Fibroblast of skin of left quadriceps (primary cell): ENCODE results near the gene MBD3L3.
"Not testable (repeated sequence)": the region's sequence is repeated elsewhere in the genome, so short reads cannot be mapped to it uniquely, and the experiment has no call there.

Experiments
- DNase-seq, 2 experiments: peaks; one replicate each; pipeline ENCODE4 v3.0.0-alpha.2; 2013; ENCODE audit warnings: low read depth in 2 of 2

The MBD3L3 gene

GRCh38 chr19:7063764-7064418 lies 5.4 kb upstream of the MBD3L3 start:
- no peak for DNase-seq

GRCh38 chr19:7063339-7063738 lies 4.9 kb upstream of the MBD3L3 start:
- DNase-seq, result no peak

GRCh38 chr19:7059977-7060376 lies 1.5 kb upstream of the MBD3L3 start:
- DNase-seq, result not testable (repeated sequence)

- not testable (repeated sequence) for DNase-seq
Observed at GRCh38 chr19:7056371-7056770, 2.1 kb downstream of the MBD3L3 start.

GRCh38 chr19:7055679-7056078 lies 2.8 kb downstream of the MBD3L3 start:
- not testable (repeated sequence) for DNase-seq

GRCh38 chr19:7054635-7055368 lies 3.7 kb downstream of the MBD3L3 start:
- not testable (repeated sequence) for DNase-seq

- DNase-seq, result not testable (repeated sequence)
Observed at GRCh38 chr19:7052896-7053295, 5.6 kb downstream of the MBD3L3 start.

GRCh38 chr19:7051421-7051820 lies 7.1 kb downstream of the MBD3L3 start:
- not testable (repeated sequence) for DNase-seq

GRCh38 chr19:7049021-7049420 lies 9.5 kb downstream of the MBD3L3 start, which contains the start of gene MBD3L2:
Gene MBD3L2 (plus strand): TSS chr19:7049321. CDS start chr19:7049374, 53 bp downstream.
- not testable (repeated sequence) for DNase-seq

GRCh38 chr19:7041563-7041962 lies 16.9 kb downstream of the MBD3L3 start:
- DNase-seq, result not testable (repeated sequence)

GRCh38 chr19:7040079-7040478 lies 18.4 kb downstream of the MBD3L3 start, which contains the start of gene MBD3L4:
Gene MBD3L4 (minus strand): TSS chr19:7040179. CDS start chr19:7040144, 35 bp downstream.
- not testable (repeated sequence) for DNase-seq

- DNase-seq, result not testable (repeated sequence)
Observed at GRCh38 chr19:7030278-7030677, 28.2 kb downstream of the MBD3L3 start, which contains the start of gene MBD3L5. Gene MBD3L5 (plus strand): TSS chr19:7030578. CDS start chr19:7030612, 34 bp downstream.

- not testable (repeated sequence) for DNase-seq
Observed at GRCh38 chr19:7028790-7029189, 29.7 kb downstream of the MBD3L3 start.

GRCh38 chr19:7021331-7021730 lies 37.1 kb downstream of the MBD3L3 start, which contains the start of gene MBD3L2B:
Gene MBD3L2B (minus strand): TSS chr19:7021431. CDS start chr19:7021397, 34 bp downstream.
- DNase-seq, result not testable (repeated sequence)

GRCh38 chr19:7018828-7019227 lies 39.6 kb downstream of the MBD3L3 start:
- no peak for DNase-seq

GRCh38 chr19:7013678-7014077 lies 44.8 kb downstream of the MBD3L3 start:
- no peak for DNase-seq

- DNase-seq, result no peak
Observed at GRCh38 chr19:7010722-7011593, 47.5 kb downstream of the MBD3L3 start.

GRCh38 chr19:7007859-7008258 lies 50.6 kb downstream of the MBD3L3 start:
- DNase-seq, result no peak
